SW480 (cell line): ENCODE measurements around the gene MMP2.

ENCODE experiments used
- DNase-seq: peaks from one replicate; pipeline ENCODE4 v3.0.0-alpha.2; 2016; ENCODE audit warnings: low spot score

The MMP2 gene

DNA sequence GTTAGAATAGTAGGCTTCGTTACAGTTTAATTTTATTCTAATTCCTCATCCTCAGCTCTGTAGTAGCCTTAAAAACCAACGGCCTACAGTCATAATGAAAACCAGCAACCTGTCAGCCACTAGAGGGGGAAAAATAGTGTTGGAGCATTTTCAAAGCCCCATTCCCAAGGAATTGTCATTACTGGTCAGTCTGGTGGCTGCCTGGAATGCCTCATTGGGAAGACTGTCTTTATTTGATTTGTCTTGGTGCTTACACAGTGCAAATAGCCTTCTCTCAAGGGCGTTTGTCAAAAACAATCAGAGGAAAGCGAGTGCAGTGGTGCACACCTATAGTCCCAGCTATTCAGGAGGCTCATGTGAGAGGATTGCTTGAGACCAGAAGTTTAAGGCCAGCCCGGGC lies 34.6 kb downstream of the MMP2 start:
- no peak for DNase-seq

DNA sequence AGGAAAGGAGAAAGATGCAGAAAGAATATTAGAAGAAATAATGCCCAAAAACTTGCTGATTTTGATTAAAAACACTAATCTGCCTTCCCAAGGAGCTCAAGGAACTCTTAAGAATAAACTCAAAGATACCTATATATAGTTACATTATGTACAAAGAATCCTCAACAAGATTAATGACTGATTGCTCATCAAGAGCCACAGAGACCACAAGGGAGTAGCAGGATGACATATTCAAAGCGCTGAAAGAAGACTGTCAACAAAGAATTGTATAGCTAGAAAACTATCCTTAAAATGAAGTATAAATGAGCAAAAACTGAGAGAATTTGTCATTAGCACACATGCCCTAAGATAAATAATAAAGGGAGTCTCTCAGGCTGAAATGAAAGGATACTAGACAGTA lies 36.1 kb downstream of the MMP2 start:
- DNase-seq, result no peak

- DNase-seq, result no peak
Measured at GRCh38 chr16:55521792-55522191, 42.8 kb downstream of the MMP2 start.

GRCh38 chr16:55526441-55526840 lies 47.4 kb downstream of the MMP2 start:
- DNase-seq, result no peak

- no peak for DNase-seq
Measured at GRCh38 chr16:55527885-55528284, 48.9 kb downstream of the MMP2 start.

GRCh38 chr16:55529018-55529417 lies 50.0 kb downstream of the MMP2 start:
- no peak for DNase-seq

- DNase-seq, result no peak
Measured at GRCh38 chr16:55530316-55530856, 51.4 kb downstream of the MMP2 start.

GRCh38 chr16:55532227-55532626 lies 53.2 kb downstream of the MMP2 start:
- DNase-seq, result no peak

GRCh38 chr16:55534756-55535155 lies 55.8 kb downstream of the MMP2 start:
- DNase-seq, result no peak

DNA sequence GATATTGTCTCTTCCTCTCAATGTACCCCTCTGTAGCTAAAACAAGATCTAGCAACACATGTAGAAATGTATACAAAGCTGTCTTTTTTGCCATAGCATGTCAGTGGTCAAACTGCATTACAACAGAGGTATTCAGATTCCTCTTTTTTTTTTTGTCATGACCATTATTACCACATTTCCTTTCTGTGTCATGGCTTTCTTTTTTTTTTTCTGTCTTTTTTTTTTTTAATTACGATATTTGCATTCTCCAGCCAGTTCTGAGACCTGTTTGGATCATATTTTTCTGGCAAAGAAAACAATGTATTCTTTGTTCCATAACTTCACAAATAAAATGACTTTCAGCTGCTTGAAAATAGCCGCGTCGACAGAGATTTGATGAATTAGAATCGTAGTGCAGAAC lies 60.1 kb downstream of the MMP2 start:
- DNase-seq, result no peak

DNA sequence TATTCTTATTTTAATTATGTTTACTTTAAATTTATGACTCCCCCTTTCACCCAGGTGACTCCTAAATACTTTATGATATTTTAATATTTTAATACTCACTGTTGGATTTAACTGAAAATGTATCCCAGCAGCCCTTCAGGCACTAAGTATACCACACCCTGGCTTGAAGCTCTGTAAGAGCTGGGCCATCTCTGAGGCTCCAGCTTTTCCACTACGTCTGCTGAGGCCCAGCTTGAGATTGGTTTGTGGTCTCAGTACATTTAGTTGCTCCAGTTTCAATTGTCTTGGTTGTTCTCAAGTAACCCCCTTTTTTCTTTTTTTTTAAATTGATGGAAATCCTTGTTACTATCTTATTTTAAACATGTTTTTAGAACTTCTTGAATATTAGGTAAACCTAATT lies 60.5 kb downstream of the MMP2 start:
- DNase-seq, result no peak

- no peak for DNase-seq
Measured at GRCh38 chr16:55540221-55540620, 61.2 kb downstream of the MMP2 start.

DNA sequence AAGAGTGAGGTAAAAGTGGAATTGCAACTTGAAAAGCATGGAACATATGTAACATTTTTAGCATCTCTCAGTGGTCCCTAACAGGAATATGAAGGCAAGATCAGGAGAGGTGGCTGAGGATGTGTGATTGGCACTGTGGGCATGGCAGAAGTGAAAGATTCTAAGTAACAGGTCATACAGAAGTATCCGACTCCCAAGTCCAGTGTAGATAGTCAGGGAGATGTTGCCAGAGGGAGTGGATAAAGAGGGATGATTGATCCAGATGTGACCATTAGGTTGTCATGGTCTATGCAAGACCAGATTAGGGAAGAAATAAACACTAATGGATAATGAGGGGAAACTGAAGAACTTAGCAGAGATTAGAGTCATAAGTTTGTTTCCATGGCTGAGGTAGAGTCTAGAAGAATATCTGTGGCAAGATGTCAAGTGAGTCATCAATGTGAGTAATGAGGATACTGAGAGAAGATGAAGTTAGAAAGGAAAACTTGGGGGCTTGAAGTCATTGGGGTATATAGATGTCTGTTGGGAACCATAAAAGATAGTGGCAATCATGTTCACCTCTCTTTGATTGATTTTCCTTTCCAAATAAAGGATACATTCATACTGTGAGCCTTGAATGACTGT lies 63.6 kb downstream of the MMP2 start:
- no peak for DNase-seq

DNA sequence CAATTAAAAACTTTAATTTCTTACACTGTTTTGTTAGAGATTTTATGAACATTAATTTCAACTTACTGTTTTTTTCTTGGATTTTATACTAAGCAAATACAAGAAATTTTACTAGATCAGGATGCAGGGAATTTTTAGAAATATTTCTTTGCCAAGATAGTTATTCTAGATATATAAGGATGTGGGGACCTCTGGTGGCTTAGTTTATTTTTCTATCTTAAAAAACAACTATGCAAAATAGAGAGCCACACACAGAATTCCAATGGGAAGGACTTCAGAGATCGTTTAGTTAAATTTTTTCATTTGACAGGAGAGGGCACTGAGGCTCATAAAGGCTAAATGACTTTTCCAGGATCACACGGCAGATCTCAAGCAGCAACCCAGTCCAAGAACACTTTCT lies 64.5 kb downstream of the MMP2 start:
- peak; percentile 26 for DNase-seq

- no peak for DNase-seq
Measured at GRCh38 chr16:55552621-55553020, 73.6 kb downstream of the MMP2 start.

DNA sequence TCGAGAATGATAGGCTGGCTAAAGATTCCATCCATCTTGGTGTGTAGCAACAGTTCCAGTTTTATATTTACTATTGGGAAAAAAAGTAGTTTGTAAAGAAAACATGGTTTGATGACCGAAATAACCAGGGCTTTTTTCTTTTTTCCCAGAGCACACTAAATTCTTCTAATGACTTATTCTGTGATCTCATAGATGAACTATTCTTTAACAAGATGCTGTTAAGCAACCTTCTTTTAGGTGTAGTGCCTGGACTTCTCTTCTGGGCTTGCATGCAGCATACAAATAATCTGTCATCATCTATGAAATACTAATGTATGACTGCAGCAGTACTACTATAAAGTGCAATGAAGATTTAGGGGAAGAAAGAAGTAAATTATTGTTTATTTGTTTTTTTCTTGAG lies 76.4 kb downstream of the MMP2 start:
- DNase-seq, result no peak
